NK-92 treated with Interleukin-12 subunit alpha and Interleukin-12 subunit beta, amount 100 ng/mL, for 24 hours (cell line): ENCODE data around the gene CAPRIN1.

ENCODE experiments used
- DNase-seq: peaks from one replicate; lab custom pipeline; 2025; lab: John Stamatoyannopoulos, UW

CAPRIN1 gene

DNA sequence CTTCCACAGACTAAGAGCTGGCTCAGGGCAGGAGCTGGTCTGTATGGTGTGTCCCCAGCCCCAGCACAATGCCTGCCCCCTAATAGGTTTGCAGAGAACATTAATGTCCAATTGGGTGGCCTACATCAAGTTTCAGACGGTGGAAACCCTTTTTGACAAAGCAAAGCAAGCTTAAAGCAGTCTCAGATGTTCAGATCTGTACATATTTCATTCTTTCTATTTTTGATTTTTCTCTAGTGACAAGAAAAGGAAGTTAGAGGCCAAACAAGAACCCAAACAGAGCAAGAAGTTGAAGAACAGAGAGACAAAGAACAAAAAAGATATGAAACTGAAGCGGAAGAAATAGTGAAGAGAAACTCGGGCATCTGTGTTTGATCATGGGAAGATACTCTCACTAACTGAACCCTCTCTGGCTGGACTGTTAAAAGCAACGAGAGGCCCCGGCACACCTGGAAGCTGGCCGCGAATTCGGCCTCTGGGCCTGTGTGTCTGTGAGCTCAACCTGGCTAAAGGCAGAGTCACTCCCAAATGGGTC is 94.4 kb downstream of the CAPRIN1 start:
- no peak for DNase-seq

DNA sequence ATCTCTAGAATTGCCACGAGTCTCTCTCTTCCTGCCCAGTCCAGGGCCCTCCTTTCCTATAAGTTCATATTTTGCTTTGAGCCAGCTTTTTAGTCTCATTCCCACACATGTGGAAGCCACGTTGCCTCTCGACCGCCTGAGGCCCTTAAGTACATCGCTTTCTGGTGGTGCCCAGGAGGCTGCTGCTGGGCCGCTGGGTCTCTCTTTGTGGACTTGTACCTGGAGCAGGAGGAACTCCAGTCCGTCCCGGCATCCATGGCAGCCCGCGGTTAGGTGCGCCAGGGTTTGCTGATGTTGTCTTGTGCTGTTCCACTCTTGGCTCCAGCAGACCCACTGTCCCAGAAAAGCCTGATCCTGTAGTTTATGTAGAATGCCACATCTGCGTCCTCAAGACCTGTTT is 94.9 kb downstream of the CAPRIN1 start:
- no peak for DNase-seq

DNA sequence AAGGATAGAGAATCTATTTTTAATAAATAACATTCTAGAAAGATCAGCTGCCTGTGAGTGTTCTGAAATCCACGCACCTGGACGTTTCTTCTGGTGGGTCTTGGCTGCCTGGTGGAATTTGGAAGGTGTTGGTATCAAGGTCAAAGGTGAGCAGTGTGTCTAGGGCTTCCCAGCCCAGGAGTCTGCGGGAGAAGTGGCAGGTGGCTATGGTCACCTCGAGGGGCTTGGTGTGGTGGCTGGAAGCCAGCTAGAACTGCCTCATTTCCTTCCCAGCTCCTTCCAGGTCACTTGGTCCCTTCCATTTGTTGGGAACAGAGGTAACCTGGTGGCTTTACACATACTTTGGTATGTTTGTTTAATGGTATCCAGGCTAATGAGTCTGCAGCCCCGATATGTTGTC is 95.3 kb downstream of the CAPRIN1 start:
- DNase-seq: no peak

DNA sequence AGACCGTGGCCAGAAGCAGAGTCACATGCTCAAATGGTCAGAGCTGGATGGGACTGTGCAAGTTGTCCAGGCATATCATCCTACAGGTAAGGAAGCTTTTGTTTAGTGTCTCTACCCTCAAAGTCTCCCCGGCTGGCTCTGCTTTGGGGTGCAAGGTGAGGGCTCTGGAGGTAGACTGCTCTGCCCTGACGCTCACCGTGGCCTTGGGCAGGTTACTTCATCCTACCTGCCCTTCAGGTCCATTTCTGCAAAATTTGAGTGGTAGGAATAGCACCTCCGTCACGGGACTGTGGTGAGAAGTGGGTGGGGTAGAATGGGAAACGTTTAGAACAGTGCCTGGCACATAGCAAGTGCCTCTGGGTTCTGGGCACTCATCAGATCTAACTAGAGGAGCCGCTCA is 96.0 kb downstream of the CAPRIN1 start:
- no peak for DNase-seq

GRCh38 chr11:34148504-34149165 is 97.1 kb downstream of the CAPRIN1 start:
- no peak for DNase-seq

DNA sequence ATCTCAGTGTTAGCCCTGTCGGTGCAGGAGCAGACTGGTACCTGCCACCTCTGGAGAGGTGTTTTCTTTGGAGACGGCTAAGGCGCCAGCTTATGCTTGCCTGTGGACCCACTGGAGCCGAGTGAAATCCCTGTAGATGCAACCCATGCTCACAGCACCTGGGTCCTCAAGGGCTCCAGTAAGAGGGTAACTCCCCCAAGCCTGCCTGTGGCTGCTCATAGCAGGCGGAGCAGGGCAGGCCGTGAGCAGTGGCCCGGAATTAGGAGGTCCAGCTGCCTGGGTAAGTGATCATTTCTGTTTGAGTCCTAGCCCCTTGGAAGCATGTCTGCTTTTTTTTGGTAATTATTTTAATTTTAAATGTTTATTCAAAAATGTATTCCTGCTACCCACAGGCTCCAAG is 97.7 kb downstream of the CAPRIN1 start:
- DNase-seq: no peak

DNA sequence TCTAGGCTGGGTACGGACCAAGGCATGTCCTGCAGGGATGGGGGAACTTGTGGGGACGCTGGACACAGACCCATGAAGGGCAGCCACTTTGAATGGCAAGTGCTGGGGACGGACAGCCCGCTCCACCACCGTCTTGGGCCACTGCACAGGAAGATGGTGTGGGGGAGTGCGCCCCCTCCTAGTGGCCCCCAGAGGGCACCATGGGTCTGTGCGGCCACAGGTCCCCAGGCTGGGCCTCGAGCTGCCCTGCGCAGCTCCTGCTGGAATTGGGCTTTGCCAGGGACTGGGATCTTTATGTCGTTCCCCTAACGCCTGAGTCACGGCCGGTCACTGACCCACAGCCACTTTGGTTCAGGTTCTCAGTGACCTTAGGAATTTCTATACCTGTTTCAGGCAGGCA is 98.3 kb downstream of the CAPRIN1 start:
- DNase-seq: no peak

GRCh38 chr11:34150494-34151151 is 99.1 kb downstream of the CAPRIN1 start:
- DNase-seq: no peak
